ENCODE data around the gene NELFE. TPM values are rescaled to one million over a fixed set of nuclear protein-coding genes. Genes with fewer than 3 reads are reported as not detected.
"Not testable (repeated sequence)": the region's sequence is repeated elsewhere in the genome, so short reads cannot be mapped to it uniquely, and the experiment has no call there.

Gene NELFE
- total and polyA plus RNA-seq, 4 donors: 11.1 to 21.8 (median 13.0) TPM

DNA sequence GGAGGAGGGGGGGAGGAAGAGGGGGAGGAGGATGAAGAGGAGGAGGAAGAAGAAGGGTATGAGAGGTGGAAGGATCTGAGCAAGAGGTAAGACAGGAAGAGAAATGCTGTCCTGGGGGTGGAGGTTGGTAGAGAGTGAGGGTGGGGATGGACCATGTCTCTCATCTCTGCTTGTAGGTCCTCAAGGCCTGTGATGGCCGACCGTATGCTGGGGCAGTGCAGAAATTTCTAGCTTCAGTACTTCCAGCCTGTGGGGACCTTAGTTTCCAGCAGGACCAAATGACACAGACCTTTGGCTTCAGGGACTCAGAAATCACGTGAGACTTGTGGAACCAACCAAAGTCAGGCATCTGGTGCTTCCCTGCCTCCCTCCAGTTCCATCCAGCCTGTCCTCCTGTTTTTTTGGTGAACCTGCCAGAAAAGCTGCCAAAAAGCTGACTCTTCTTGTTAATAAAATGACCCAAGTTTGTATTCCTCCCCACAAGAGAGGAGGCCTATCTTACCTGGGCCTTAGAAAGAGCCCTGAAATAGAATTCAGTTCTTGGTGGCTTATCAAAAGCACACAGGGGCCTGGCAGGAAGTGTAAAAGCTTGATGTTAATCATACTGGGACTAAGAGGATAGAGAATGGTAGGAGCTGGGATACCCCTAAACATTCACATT is 20.6 kb upstream of the NELFE start (continued):
- TF ChIP-seq REST (IDR thresholded peaks at IDR 0.05) (peak; percentile 48), YY1 (IDR thresholded peaks at IDR 0.05) (peak; percentile 83), TAF1 (conservative IDR thresholded peaks at IDR 0.05) (peak; percentile 12), HNF4G (IDR thresholded peaks at IDR 0.05) (peak; percentile 31), EGR1 (IDR thresholded peaks at IDR 0.05; ENCODE audit: low read depth in 2 of 2) (peak in 1 of 2 donors; percentile 64), FOXA2 (IDR thresholded peaks at IDR 0.05) (no peak), MAX (IDR thresholded peaks at IDR 0.05) (no peak), JUND (IDR thresholded peaks at IDR 0.05) (peak; percentile 16 to 27), NR2F2 (IDR thresholded peaks at IDR 0.05) (no peak)
- TF ChIP-seq, protein P1, sequence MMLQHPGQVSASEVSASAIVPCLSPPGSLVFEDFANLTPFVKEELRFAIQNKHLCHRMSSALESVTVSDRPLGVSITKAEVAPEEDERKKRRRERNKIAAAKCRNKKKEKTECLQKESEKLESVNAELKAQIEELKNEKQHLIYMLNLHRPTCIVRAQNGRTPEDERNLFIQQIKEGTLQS (IDR thresholded peaks at IDR 0.05): peak; percentile 35

GRCh38 chr6:31978831-31979230 is 20.1 kb upstream of the NELFE start:
- 49% methylated on average over 5 of the region's 5 CpGs for WGBS
- H3K9me3 ChIP-seq (ENCODE audit: control insufficient read depth in 4 of 4, low read length in 3 of 4): no peaks in the 10 kb centered on the region
- peak overlapping the region; percentile 56 to 65 for H3K9ac ChIP-seq (ENCODE audit: low read depth in 1 of 2, low read length in 2 of 2)
- no peaks in the 10 kb centered on the region for H3K36me3 ChIP-seq (ENCODE audit: control insufficient read depth in 4 of 4, insufficient read depth in 3 of 4, low read depth in 1 of 4, low read length in 3 of 4)
- H3K27me3 ChIP-seq (ENCODE audit: control insufficient read depth in 4 of 4, insufficient read depth in 4 of 4, low read length in 3 of 4): no peaks in the 10 kb centered on the region
- DNase-seq (ENCODE audit: low spot score): no peak
- H3K27ac ChIP-seq (ENCODE audit: low read depth in 1 of 2, low read length in 2 of 2): peak overlapping the region; percentile 72 to 76
- TF ChIP-seq RXRA (IDR thresholded peaks at IDR 0.05) (no peak), JUND (IDR thresholded peaks at IDR 0.05) (peak in 1 of 2 donors; percentile 6)
- peak overlapping the region; percentile 18 to 63 (median 36) for H3K4me3 ChIP-seq (ENCODE audit: low read depth in 1 of 3, low read length in 3 of 3)
- H3K4me1 ChIP-seq (ENCODE audit: control insufficient read depth in 4 of 4, insufficient read depth in 4 of 4, low read length in 3 of 4): peaks cover 7 to 25% (median 20%) of the 10 kb centered on the region in 4 donors

- Histone ChIP-seq H3K27ac (ENCODE audit: low read depth in 1 of 2, low read length in 2 of 2) (peak overlapping the region; percentile 72 to 76), H3K4me1 (ENCODE audit: control insufficient read depth in 4 of 4, insufficient read depth in 4 of 4, low read length in 3 of 4) (peaks cover 8 to 32% (median 28%) of the 10 kb centered on the region in 4 donors), H3K9ac (ENCODE audit: low read depth in 1 of 2, low read length in 2 of 2) (peak overlapping the region in 1 of 2 donors; percentile 56), H3K27me3 (ENCODE audit: control insufficient read depth in 4 of 4, insufficient read depth in 4 of 4, low read length in 3 of 4) (no peaks in the 10 kb centered on the region), H3K36me3 (ENCODE audit: control insufficient read depth in 4 of 4, insufficient read depth in 3 of 4, low read depth in 1 of 4, low read length in 3 of 4) (no peaks in the 10 kb centered on the region), H3K4me3 (ENCODE audit: low read depth in 1 of 3, low read length in 3 of 3) (peak overlapping the region; percentile 7 to 36 (median 23)), H3K9me3 (ENCODE audit: control insufficient read depth in 4 of 4, low read length in 3 of 4) (no peaks in the 10 kb centered on the region)
- DNase-seq (ENCODE audit: low spot score): no peak
- 57% methylated on average over 12 of the region's 12 CpGs for WGBS
- TF ChIP-seq YY1 (IDR thresholded peaks at IDR 0.05) (peak; percentile 47), ZBTB33 (IDR thresholded peaks at IDR 0.05) (no peak), RXRA (IDR thresholded peaks at IDR 0.05) (peak; percentile 66 to 71), EGR1 (IDR thresholded peaks at IDR 0.05; ENCODE audit: low read depth in 2 of 2) (peak in 1 of 2 donors; percentile 45)
Observed at GRCh38 chr6:31977816-31978431, 19.2 kb upstream of the NELFE start.

- H3K4me1 ChIP-seq (ENCODE audit: control insufficient read depth in 4 of 4, insufficient read depth in 4 of 4, low read length in 3 of 4): peaks cover 11 to 45% (median 36%) of the 10 kb centered on the region in 4 donors
- 94% methylated on average over 30 of the region's 30 CpGs for WGBS
- not testable (repeated sequence) for H3K9me3 ChIP-seq (ENCODE audit: control insufficient read depth in 4 of 4, low read length in 3 of 4); H3K9ac ChIP-seq (ENCODE audit: low read depth in 1 of 2, low read length in 2 of 2); H3K36me3 ChIP-seq (ENCODE audit: control insufficient read depth in 4 of 4, insufficient read depth in 3 of 4, low read depth in 1 of 4, low read length in 3 of 4); H3K4me3 ChIP-seq (ENCODE audit: low read depth in 1 of 3, low read length in 3 of 3); H3K27me3 ChIP-seq (ENCODE audit: control insufficient read depth in 4 of 4, insufficient read depth in 4 of 4, low read length in 3 of 4); DNase-seq (ENCODE audit: low spot score); H3K27ac ChIP-seq (ENCODE audit: low read depth in 1 of 2, low read length in 2 of 2)
Observed at GRCh38 chr6:31976065-31976464, 17.3 kb upstream of the NELFE start.
